Measurements from ENCODE around the gene OR10G2.
"Not testable (repeated sequence)": the region's sequence is repeated elsewhere in the genome, so short reads cannot be mapped to it uniquely, and the experiment has no call there.

The OR10G2 gene

DNA sequence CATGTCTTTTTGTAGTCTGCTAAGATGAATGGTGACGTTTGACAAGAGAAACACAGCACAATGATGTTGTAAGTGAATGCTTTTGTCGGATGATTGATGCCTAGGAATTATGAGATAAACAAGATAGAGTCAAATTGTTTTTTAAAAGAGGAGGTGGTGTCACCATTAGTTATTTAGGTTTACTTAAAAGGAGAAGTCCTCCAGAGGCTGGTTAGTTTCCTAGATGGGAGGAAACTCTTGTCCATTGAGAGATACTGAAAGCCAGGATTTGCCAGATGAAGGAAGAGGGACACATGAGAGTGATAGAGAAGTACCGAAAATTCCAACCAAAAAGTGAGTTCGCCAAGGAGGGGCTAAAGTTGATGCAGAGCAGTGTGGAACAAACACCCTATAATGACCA lies at the start of gene OR10G2:
Gene OR10G2 (minus strand): TSS at position 101 of the 400 bp plus-strand sequence. CDS start 98 bp downstream, at position 3.
- no peak for DNase-seq (ENCODE audit: low read depth in 2 of 2)

DNA sequence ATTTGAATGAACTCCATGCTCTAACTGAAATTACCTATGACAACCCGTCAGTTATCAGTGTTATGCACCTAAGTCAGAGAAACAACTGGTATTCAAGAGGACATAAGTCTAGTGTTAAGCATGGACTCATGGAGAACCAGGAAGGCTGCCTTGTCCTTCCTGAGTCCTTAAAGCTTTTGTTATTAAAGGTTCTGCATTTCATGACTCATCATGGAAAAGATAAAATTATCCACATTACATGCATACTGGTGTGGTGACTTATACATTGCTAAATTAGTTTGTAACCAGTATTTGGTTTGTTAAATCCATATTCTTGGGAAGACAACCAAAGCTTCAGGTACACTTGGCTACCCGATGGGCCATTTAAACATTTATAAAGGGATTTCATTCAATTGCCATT lies 45.3 kb upstream of the OR10G2 start:
- DNase-seq (ENCODE audit: low read depth in 2 of 2): no peak

GRCh38 chr14:21675566-21675965 lies 40.8 kb upstream of the OR10G2 start:
- DNase-seq (ENCODE audit: low read depth in 2 of 2): no peak

DNA sequence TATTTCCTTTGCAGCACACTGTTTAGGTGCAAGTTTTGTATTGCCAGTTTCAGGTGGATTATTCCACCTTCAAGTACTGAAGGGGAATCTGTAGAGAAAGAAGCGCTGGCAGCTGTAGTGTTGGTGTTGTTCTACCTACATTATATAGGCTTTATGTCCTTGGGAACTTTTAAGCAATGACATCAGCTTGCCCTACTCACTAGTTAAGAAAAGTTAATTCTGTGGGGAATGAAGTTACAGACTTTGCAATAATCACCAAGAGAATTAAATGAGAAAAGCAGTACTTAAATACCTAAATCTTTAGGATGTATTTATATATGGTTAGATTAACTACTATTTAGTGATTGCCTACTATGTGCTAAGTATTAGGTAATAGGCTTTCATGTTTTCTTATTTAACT lies 39.0 kb upstream of the OR10G2 start, which contains the start of gene OR4E1:
Gene OR4E1 (minus strand): TSS at position 101 of the 400 bp plus-strand sequence. CDS start 2,883 bp downstream, outside the sequence.
- DNase-seq (ENCODE audit: low read depth in 2 of 2): no peak

- no peak for DNase-seq (ENCODE audit: low read depth in 2 of 2)
Measured at GRCh38 chr14:21672116-21672515, 37.4 kb upstream of the OR10G2 start.

- DNase-seq (ENCODE audit: low read depth in 2 of 2): no peak
Measured at GRCh38 chr14:21671371-21671770, 36.6 kb upstream of the OR10G2 start.

- DNase-seq (ENCODE audit: low read depth in 2 of 2): no peak
Measured at GRCh38 chr14:21669284-21669683, 34.5 kb upstream of the OR10G2 start.

GRCh38 chr14:21668377-21668776 lies 33.6 kb upstream of the OR10G2 start:
- DNase-seq (ENCODE audit: low read depth in 2 of 2): no peak

- DNase-seq (ENCODE audit: low read depth in 2 of 2): no peak
Measured at GRCh38 chr14:21656980-21657379, 22.2 kb upstream of the OR10G2 start.

DNA sequence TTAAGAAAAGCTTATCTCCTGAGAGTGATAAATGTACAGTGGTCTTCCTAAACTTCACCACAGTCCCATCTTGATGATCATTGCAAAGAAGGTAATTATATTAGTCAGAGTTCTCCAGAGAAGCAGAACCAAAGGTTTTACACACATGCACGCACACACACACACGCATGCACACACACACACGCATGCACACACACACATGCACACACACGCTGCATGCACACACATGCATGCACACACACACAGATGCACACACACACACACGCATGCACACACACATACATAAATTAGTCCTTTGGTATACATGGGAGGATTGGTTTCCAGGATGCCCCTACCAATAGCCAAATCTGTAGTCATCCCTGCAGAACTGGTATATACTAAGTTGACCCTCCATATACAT lies 19.5 kb upstream of the OR10G2 start:
- no peak for DNase-seq (ENCODE audit: low read depth in 2 of 2)

DNA sequence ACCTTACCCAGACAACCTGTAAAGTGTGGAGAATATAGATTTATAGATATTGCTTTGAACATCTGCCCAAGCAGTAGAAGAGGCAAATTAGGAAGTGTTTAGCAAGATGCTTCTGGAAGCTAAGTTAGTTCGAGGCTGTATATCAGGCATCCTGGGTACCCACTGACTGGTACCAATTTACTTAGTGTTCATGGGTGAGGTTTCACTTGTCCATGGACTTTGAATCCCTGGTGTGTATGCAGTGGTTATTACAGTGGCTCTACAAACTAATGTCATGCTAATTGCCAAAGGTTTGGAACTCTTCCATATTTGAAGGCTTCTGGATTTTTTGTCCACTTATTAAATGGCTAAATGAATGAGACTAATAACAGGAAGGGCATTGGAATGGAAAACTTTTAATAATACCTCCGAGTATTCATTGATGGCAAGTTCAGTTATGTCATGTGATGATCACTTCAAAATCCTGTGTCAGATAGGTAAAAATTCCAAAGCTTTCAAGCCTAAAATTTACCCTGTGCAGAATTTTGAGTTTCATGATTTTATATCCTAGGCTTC lies 18.7 kb upstream of the OR10G2 start, which contains the start of gene OR4E2:
Gene OR4E2 (plus strand): TSS at position 505 of the 555 bp plus-strand sequence. CDS start 11,248 bp downstream, outside the sequence.
- no peak for DNase-seq (ENCODE audit: low read depth in 2 of 2)

DNA sequence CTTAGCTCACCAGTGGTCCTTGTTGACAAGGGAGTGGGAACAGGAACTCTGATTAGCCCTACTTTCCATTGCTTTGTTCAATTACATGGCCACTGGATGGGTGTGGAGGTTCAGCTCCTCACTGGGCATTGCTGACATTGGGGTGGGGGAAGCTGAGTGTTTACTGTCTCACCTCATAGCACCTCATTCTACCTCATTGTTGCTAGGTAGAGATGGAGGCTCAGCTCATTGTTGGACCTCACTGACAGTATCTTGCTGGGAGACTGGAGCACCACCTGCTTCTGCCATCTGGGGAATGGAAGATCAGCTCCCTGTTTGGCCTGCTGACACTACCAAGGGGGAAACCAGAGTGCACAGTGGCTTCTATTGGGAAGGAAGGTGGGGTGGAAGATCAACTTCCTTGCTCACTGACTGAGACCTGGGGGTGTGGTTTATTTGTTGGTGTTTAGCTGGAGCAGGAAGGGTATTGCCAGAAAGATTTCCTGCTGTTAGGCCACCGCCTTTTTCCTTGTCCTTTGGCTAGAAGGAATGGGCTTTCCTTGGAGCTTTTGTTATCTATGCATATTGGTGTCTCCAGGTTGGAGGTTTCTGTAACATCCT lies 17.6 kb upstream of the OR10G2 start:
- DNase-seq (ENCODE audit: low read depth in 2 of 2): no peak

- DNase-seq (ENCODE audit: low read depth in 2 of 2): no peak
Measured at GRCh38 chr14:21647380-21647779, 12.6 kb upstream of the OR10G2 start.

GRCh38 chr14:21643407-21643806 lies 8.7 kb upstream of the OR10G2 start:
- no peak for DNase-seq (ENCODE audit: low read depth in 2 of 2)

DNA sequence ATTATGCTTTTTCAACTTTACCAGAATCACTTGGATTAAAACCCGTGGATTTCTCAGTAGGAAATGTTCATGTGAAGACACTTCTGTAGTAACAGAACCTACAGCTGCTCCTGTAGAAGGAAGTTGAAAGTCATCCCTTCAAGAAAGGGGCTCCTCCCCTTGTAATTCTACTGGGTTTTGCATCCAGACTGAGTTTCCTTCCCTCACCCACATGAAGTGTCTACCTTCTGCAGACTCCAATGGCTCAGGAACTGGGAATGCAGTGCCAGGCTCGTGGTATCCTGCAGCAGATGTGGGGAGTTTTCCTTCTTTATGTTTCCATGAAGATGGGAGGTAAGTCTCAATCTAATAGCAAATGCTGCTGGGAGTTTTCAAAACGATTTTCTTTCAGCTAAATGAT lies 7.9 kb upstream of the OR10G2 start:
- DNase-seq (ENCODE audit: low read depth in 2 of 2): no peak

DNA sequence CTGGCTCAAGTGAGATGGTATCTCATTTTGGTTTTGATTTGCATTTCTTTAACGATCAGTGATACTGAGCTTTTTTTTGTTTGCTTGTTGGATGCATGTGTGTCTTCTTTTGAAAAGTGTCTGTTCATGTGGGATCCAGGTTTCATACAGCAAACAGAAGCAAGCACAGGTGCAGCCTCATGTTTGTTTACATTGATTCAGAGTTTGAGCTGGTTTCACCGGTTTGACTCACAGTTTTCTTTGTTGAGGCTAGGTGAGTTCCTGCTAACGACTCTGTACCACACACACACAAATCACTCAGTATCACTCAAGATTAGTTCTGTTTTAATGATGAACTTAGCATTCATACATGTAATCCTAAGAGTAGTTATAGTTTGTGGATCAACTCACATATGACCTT lies 3.7 kb downstream of the OR10G2 start:
- DNase-seq (ENCODE audit: low read depth in 2 of 2): no peak

DNA sequence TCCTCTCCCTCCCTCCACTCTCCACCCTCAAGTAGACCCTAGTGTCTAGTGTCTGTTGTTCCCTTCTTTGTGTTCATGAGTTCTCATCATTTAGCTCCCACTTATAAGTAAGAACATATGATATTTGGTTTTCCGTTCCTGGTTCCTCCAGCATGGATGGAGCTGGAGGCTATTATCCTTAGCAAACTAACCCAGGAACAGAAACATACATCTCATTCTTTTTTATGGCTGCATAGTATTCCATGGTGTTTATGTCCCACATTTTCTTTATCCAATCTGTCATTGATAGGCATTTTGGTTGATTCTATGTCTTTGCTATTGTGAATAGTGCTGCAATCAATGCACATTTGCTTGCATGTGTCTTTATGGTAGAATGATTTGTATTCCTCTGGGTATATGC lies 4.2 kb downstream of the OR10G2 start:
- DNase-seq (ENCODE audit: low read depth in 2 of 2): not testable (repeated sequence)

GRCh38 chr14:21626491-21627230 lies 8.1 kb downstream of the OR10G2 start:
- DNase-seq (ENCODE audit: low read depth in 2 of 2): no peak

DNA sequence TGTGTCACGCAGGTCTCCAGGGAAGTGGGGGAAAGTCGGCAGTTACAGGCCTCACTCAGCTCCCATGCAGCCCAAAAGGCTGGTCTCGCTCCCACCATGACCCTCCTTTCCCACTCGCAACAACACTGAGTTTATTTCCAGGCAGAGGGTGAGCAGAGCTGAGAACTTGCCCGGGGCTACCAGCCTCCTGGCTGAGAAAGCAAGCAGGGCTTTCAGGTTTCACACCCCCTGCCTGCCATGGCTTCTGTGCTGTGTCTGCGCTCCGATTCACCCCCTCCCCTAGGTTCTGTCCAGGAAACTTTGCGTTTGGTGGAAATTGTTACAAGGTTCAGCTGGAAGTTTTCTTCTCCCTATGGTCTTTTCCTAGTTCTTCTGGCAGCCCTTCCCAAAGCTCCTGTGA lies 17.1 kb downstream of the OR10G2 start:
- DNase-seq (ENCODE audit: low read depth in 2 of 2): no peak

GRCh38 chr14:21614240-21614639 lies 20.5 kb downstream of the OR10G2 start:
- DNase-seq (ENCODE audit: low read depth in 2 of 2): no peak

GRCh38 chr14:21612324-21612723 lies 22.4 kb downstream of the OR10G2 start:
- no peak for DNase-seq (ENCODE audit: low read depth in 2 of 2)

DNA sequence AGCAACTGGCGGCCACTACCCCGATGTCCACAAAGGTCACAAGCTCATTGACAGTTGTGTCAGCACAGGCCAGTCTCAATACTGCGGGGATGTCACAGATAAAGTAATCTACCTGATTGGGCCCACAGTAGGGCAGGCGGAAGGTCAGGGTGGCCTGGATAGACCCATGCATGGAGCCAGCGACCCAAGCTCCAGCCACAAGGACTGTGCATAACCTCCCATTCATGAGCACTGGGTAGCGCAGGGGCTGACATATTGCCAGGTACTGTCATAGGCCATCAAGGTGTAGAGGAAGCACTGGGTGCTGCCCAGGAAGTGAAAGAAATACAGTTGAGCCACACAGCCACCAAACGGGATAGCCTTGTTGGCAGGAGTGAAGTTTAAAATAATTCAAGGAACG lies 32.6 kb downstream of the OR10G2 start:
- not testable (repeated sequence) for DNase-seq (ENCODE audit: low read depth in 2 of 2)

- DNase-seq (ENCODE audit: low read depth in 2 of 2): no peak
Measured at GRCh38 chr14:21589317-21589716, 45.4 kb downstream of the OR10G2 start.
